ENCODE results near the gene ATAD3B.

Gene ATAD3B

DNA sequence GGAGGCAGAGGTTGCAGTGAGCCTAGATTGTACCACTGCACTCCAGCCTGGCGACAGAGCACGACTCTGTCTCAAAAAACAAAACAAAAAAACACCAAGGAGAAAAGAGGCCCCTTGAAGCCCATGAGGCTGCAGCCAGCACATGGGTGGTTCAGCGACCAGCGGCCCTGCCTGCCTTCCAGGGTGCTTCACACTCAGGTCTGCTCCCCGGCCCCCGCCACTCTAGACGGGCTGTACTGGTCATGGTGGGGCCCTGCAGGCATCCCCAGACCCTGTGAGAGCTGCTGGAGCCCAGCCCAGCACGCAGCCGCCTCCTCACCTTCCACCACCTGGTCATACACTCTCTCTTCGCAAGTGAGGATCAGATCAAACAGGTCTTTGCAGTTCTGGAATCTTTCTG is 73.0 kb downstream of the ATAD3B start:
- H3K4me1 Mint-ChIP-seq (ENCODE audit: low read depth in 2 of 2), result peaks cover 4 to 5% of the 10 kb centered on the region in 2 donors
- H3K27me3 Mint-ChIP-seq, result no peaks in the 10 kb centered on the region
- DNase-seq, result no peak
- ATAC-seq (replicated peaks), result no peak
- peak overlapping the region in 1 of 2 donors; percentile 35 for H3K27ac Mint-ChIP-seq
- H3K36me3 Mint-ChIP-seq (ENCODE audit: insufficient read depth), result peaks cover 14% of the 10 kb centered on the region
- H3K4me3 Mint-ChIP-seq, result no peak overlapping the region
- H3K9me3 Mint-ChIP-seq, result no peaks in the 10 kb centered on the region
